HG03159 (cell line): ENCODE data around the gene GPHN.

ENCODE experiments used
- ATAC-seq: cut with Tn5 transposase; IDR thresholded peaks from one replicate; pipeline ENCODE4 v1.9.1; 2021; ENCODE audit warnings: mild to moderate bottlenecking, moderate library complexity; ENCODE audit not compliant: unreplicated experiment

Gene GPHN

GRCh38 chr14:67195279-67195678, 687.3 kb downstream of the GPHN start:
- no peak for ATAC-seq

GRCh38 chr14:67199016-67199415, 691.1 kb downstream of the GPHN start:
- ATAC-seq, result no peak

GRCh38 chr14:67207810-67208209, 699.9 kb downstream of the GPHN start:
- ATAC-seq, result no peak

- no peak for ATAC-seq
Measured at GRCh38 chr14:67218126-67218525, 710.2 kb downstream of the GPHN start.

GRCh38 chr14:67221248-67221981, 713.5 kb downstream of the GPHN start:
- no peak for ATAC-seq

GRCh38 chr14:67221982-67222328, 714.0 kb downstream of the GPHN start:
- no peak for ATAC-seq

- no peak for ATAC-seq
Measured at GRCh38 chr14:67225523-67225922, 717.6 kb downstream of the GPHN start.

GRCh38 chr14:67228325-67228984, 720.5 kb downstream of the GPHN start:
- ATAC-seq, result no peak
